Loucy (cell line): ENCODE data around the gene IQCH.

ENCODE experiments used
- CTCF ChIP-seq: fragments of 200-600 bp; sonication (generic); conservative IDR thresholded peaks from 2 replicates; pipeline ENCODE4 v1.5.1; 2014; ENCODE audit warnings: mild to moderate bottlenecking, antibody characterized with exemption, low read length
- EZH2phosphoT487 ChIP-seq: fragments of 200-600 bp; IDR thresholded peaks from 2 replicates; pipeline ENCODE4 v1.6.1; 2018; ENCODE audit warnings: antibody characterized with exemption, mild to moderate bottlenecking, moderate library complexity, borderline replicate concordance

DNA sequence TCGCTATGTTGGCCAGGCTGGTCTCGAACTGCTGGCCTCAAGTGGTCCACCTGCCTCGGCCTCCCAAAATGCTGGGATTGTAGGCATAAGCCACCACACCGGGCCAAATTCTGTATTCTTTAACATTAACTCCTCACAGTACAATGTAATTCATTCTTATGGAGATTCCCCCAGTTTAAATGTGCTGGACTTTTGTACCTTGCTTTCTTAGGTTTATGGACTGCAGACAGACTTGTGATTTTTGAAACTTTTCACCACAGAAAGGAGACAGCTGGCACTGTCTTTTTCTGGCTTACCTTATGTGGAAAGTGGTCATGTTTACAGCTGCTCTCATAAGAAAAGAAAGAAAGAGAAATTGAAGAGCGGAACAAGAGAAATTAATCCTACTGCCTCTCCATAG lies 103.8 kb downstream of the IQCH start:
- no peak for TF ChIP-seq CTCF
- TF ChIP-seq EZH2phosphoT487 = no peak
